Measurements from ENCODE around the gene RFT1. TPM values are rescaled to one million over a fixed set of nuclear protein-coding genes. Genes with fewer than 3 reads are reported as not detected.

The RFT1 gene
- total RNA-seq, 4 donors from 2014 or later = 6.8 to 10.3 (median 9.0) TPM

- 95% methylated on average over 5 of the region's 5 CpGs for WGBS
- Histone ChIP-seq H3K4me1 (peaks cover 0 to 16% (median 14%) of the 10 kb centered on the region in 4 donors), H3K27ac (replicated peaks in 1 of 4) (no peak overlapping the region), H3K36me3 (peaks cover 0 to 16% (median 6%) of the 10 kb centered on the region in 4 donors), H3K27me3 (no peaks in the 10 kb centered on the region), H3K9me3 (no peaks in the 10 kb centered on the region), H3K4me3 (no peak overlapping the region)
- TF ChIP-seq POLR2A (IDR thresholded peaks at IDR 0.05; ENCODE audit: low read depth) (no peak), EP300 (IDR thresholded peaks at IDR 0.05) (no peak), POLR2AphosphoS5 (IDR thresholded peaks at IDR 0.05) (no peak), CTCF (IDR thresholded peaks at IDR 0.05) (no peak)
- DNase-seq (ENCODE audit: extremely low spot score) = no peak
- intact Hi-C loops (cut with DNase I) = no loop called here
These were observed 48.9 kb downstream of the RFT1 start for GRCh38 chr3:53081318-53081717.

GRCh38 chr3:53080612-53081205 is 49.5 kb downstream of the RFT1 start:
- no peak for TF ChIP-seq POLR2A (IDR thresholded peaks at IDR 0.05; ENCODE audit: low read depth)
- TF ChIP-seq CTCF (IDR thresholded peaks at IDR 0.05) = no peak
- no peak for TF ChIP-seq EP300 (IDR thresholded peaks at IDR 0.05)
- no peak for TF ChIP-seq POLR2AphosphoS5 (IDR thresholded peaks at IDR 0.05)
- intact Hi-C loops (cut with DNase I) = no loop called here
- 90% methylated on average over 7 of the region's 7 CpGs for WGBS
- Histone ChIP-seq H3K27me3 (no peaks in the 10 kb centered on the region), H3K9me3 (no peaks in the 10 kb centered on the region), H3K4me3 (no peak overlapping the region), H3K4me1 (peaks cover 0 to 16% (median 14%) of the 10 kb centered on the region in 4 donors), H3K36me3 (peaks cover 0 to 20% (median 6%) of the 10 kb centered on the region in 4 donors), H3K27ac (replicated peaks in 1 of 4) (no peak overlapping the region)
- DNase-seq (ENCODE audit: extremely low spot score) = no peak

GRCh38 chr3:53079791-53080555 is 50.3 kb downstream of the RFT1 start:
- intact Hi-C loops (cut with DNase I) = loop anchor here (10.0 kb wide), 1 partner anchor 305 kb away; the partner anchor contains the start of genes ITIH1 and NEK4
- 85% methylated on average over 12 of the region's 12 CpGs for WGBS

GRCh38 chr3:53079147-53079546 is 51.1 kb downstream of the RFT1 start:
- DNase-seq (ENCODE audit: extremely low spot score) = no peak
- TF ChIP-seq POLR2A (IDR thresholded peaks at IDR 0.05; ENCODE audit: low read depth) = no peak
- TF ChIP-seq EP300 (IDR thresholded peaks at IDR 0.05) = no peak
- no peak for TF ChIP-seq POLR2AphosphoS5 (IDR thresholded peaks at IDR 0.05)
- no peak for TF ChIP-seq CTCF (IDR thresholded peaks at IDR 0.05)
- Histone ChIP-seq H3K27me3 (no peaks in the 10 kb centered on the region), H3K36me3 (peaks cover 0 to 20% (median 6%) of the 10 kb centered on the region in 4 donors), H3K27ac (replicated peaks in 1 of 4) (no peak overlapping the region), H3K9me3 (no peaks in the 10 kb centered on the region), H3K4me1 (peaks cover 0 to 11% (median 9%) of the 10 kb centered on the region in 4 donors), H3K4me3 (no peak overlapping the region)
- 90% methylated on average over 5 of the region's 6 CpGs for WGBS
- intact Hi-C loops (cut with DNase I) = loop anchor here (10.0 kb wide), 1 partner anchor 304 kb away; the partner anchor contains the start of genes ITIH1 and NEK4

More at GRCh38 chr3:53079791-53080555, 50.3 kb downstream of the RFT1 start:
- DNase-seq (ENCODE audit: extremely low spot score) = no peak
- no peaks in the 10 kb centered on the region for H3K9me3 ChIP-seq
- peaks cover 0 to 16% (median 14%) of the 10 kb centered on the region in 4 donors for H3K4me1 ChIP-seq
- no peaks in the 10 kb centered on the region for H3K27me3 ChIP-seq
- H3K36me3 ChIP-seq = peaks cover 0 to 20% (median 6%) of the 10 kb centered on the region in 4 donors
- no peak overlapping the region for H3K4me3 ChIP-seq
- no peak for TF ChIP-seq EP300 (IDR thresholded peaks at IDR 0.05)
- TF ChIP-seq CTCF (IDR thresholded peaks at IDR 0.05) = no peak
- no peak for TF ChIP-seq POLR2A (IDR thresholded peaks at IDR 0.05; ENCODE audit: low read depth)
- TF ChIP-seq POLR2AphosphoS5 (IDR thresholded peaks at IDR 0.05) = no peak
- H3K27ac ChIP-seq (replicated peaks in 1 of 4) = no peak overlapping the region

All from esophagus muscularis mucosa (tissue), 4 donors.